Erythroblast (primary cell): ENCODE data around the gene THAP7.

Experiments
- GATA1 ChIP-seq: IDR thresholded peaks from 2 replicates; pipeline ENCODE4 v1.6.1; 2011; ENCODE audit warnings: low read depth, mild to moderate bottlenecking, control low read depth, low read length, moderate library complexity
- POLR2A ChIP-seq: IDR thresholded peaks from 2 replicates; pipeline ENCODE4 v1.6.1; 2011; ENCODE audit warnings: mild to moderate bottlenecking, low read length

GRCh38 chr22:20977019-20977418, 24.9 kb downstream of the THAP7 start:
- TF ChIP-seq POLR2A, result no peak
- TF ChIP-seq GATA1, result no peak
